ENCODE results near the gene ITGBL1. TPM values are rescaled to one million over a fixed set of nuclear protein-coding genes. Genes with fewer than 3 reads are reported as not detected.

ITGBL1 gene
- total RNA-seq, 4 donors from 2014 or later = 7.7 to 10.4 (median 9.2) TPM

DNA sequence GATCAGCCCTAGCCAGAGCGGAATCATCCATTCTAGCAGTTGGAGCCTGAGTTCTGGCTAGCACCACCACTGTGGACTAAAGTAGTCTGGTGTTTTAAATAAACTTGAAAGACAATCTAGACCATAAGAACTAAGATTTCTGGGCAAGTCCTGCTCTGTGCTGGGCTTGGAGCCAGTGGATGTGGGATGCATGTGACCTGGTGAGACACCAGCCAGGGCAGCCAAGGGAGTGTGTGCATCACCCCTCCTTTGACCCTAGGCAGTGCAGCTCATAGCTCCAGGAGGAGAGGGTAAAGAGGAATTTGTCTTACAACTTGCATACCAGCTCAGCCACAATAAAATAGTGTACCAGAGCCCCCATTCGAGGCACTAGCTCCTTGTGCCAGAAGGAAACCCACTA, 21.0 kb downstream of the ITGBL1 start:
- Histone ChIP-seq H3K4me1 (no peaks in the 10 kb centered on the region), H3K27me3 (no peaks in the 10 kb centered on the region), H3K9me3 (no peaks in the 10 kb centered on the region), H3K4me3 (no peak overlapping the region), H3K36me3 (no peaks in the 10 kb centered on the region), H3K27ac (peak overlapping the region; percentile 10)
- WGBS = 63% methylated on average over 2 of the region's 2 CpGs
- peak in 1 of 2 donors; percentile 67 for DNase-seq (ENCODE audit: low spot score in 2 of 2)
- no peak for TF ChIP-seq POLR2AphosphoS5 (IDR thresholded peaks at IDR 0.05)
- TF ChIP-seq EP300 (IDR thresholded peaks at IDR 0.05) = no peak
- TF ChIP-seq, protein P1, sequence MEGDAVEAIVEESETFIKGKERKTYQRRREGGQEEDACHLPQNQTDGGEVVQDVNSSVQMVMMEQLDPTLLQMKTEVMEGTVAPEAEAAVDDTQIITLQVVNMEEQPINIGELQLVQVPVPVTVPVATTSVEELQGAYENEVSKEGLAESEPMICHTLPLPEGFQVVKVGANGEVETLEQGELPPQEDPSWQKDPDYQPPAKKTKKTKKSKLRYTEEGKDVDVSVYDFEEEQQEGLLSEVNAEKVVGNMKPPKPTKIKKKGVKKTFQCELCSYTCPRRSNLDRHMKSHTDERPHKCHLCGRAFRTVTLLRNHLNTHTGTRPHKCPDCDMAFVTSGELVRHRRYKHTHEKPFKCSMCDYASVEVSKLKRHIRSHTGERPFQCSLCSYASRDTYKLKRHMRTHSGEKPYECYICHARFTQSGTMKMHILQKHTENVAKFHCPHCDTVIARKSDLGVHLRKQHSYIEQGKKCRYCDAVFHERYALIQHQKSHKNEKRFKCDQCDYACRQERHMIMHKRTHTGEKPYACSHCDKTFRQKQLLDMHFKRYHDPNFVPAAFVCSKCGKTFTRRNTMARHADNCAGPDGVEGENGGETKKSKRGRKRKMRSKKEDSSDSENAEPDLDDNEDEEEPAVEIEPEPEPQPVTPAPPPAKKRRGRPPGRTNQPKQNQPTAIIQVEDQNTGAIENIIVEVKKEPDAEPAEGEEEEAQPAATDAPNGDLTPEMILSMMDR (IDR thresholded peaks at IDR 0.05) = no peak
- TF ChIP-seq POLR2A (IDR thresholded peaks at IDR 0.05) = no peak

DNA sequence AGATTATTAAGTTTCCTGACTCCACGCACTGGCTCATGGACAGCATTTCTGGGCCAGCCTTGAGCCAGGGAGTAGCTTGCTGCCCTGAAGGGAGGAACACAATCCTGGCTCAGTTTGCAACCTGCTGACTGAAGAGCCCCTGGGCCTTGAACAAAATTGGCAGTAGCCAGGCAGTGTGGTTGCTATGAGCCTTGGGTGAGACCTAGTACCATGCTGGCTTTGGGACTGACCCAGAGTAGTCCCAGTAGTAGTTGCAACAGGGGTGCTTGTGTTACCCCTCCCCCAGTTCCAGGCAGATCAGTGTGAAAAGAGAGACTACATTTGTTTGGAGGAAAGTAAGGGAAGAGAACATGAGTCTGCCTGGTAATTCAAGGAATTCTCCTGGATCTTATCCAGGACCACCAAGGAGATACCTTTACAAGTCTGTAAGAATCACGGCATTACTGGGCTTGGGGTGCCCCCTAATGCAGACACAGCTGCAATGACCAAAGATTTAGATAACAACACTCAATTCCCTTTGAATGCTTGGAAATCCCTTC, 22.0 kb downstream of the ITGBL1 start:
- H3K9me3 ChIP-seq = no peaks in the 10 kb centered on the region
- 35% methylated on average over 2 of the region's 2 CpGs for WGBS
- H3K27ac ChIP-seq = no peak overlapping the region
- no peaks in the 10 kb centered on the region for H3K36me3 ChIP-seq
- TF ChIP-seq, protein P1 (IDR thresholded peaks at IDR 0.05) = no peak
- no peak for TF ChIP-seq EP300 (IDR thresholded peaks at IDR 0.05)
- no peak for TF ChIP-seq POLR2AphosphoS5 (IDR thresholded peaks at IDR 0.05)
- no peak for TF ChIP-seq POLR2A (IDR thresholded peaks at IDR 0.05)
- H3K4me3 ChIP-seq = no peak overlapping the region
- H3K4me1 ChIP-seq = no peaks in the 10 kb centered on the region
- H3K27me3 ChIP-seq = no peaks in the 10 kb centered on the region
- no peak for DNase-seq (ENCODE audit: low spot score in 2 of 2)

DNA sequence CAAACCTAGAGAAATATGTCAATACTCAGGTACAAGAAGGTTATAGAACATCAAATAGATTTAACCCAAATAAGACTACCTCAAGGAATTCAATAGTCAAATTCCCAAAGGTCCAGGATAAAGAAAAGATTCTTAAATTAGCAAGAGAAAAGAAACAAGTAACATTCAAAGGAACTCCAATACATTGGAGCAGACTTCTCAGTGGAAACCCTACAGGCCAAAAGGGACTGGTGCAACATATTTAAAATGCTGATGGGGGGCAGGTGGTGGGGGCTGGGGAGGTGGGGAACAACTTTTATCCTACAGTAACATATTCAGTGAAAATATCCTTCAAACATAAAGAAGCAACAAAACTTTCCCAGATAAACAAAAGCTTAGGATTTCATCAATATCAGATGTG, 23.1 kb downstream of the ITGBL1 start:
- no peaks in the 10 kb centered on the region for H3K36me3 ChIP-seq
- no peaks in the 10 kb centered on the region for H3K9me3 ChIP-seq
- H3K27ac ChIP-seq = no peak overlapping the region
- DNase-seq (ENCODE audit: low spot score in 2 of 2) = no peak
- no peak overlapping the region for H3K4me3 ChIP-seq
- no peak for TF ChIP-seq POLR2A (IDR thresholded peaks at IDR 0.05)
- TF ChIP-seq EP300 (IDR thresholded peaks at IDR 0.05) = no peak
- no peak for TF ChIP-seq POLR2AphosphoS5 (IDR thresholded peaks at IDR 0.05)
- TF ChIP-seq, protein P1 (IDR thresholded peaks at IDR 0.05) = no peak
- no peaks in the 10 kb centered on the region for H3K27me3 ChIP-seq
- no peaks in the 10 kb centered on the region for H3K4me1 ChIP-seq

DNA sequence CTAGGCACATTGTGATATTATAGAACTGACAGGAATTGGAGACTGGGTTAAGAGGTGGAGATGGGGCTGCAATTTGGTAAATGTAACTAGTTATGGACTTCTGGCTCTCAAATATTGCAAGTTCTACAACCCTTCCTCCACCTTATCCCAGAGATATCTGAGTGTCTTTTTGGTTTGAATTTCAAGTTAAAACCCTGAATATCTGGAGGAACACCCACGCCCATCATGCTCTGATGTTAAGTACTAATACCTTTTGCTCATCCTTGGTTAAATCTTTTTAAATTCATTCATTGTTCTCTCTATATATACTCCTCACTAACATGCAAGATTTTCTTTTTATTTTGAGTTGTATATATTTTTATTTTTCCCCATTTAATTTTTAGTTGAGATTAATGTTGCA, 28.9 kb downstream of the ITGBL1 start:
- TF ChIP-seq POLR2AphosphoS5 (IDR thresholded peaks at IDR 0.05) (no peak), EP300 (IDR thresholded peaks at IDR 0.05) (no peak), POLR2A (IDR thresholded peaks at IDR 0.05) (no peak)
- TF ChIP-seq, protein P1 (IDR thresholded peaks at IDR 0.05) = no peak
- no peak overlapping the region for H3K4me3 ChIP-seq
- WGBS = 73% methylated on average over 1 of the region's 1 CpG
- no peaks in the 10 kb centered on the region for H3K4me1 ChIP-seq
- H3K9me3 ChIP-seq = no peaks in the 10 kb centered on the region
- DNase-seq (ENCODE audit: low spot score in 2 of 2) = no peak
- no peak overlapping the region for H3K27ac ChIP-seq
- H3K27me3 ChIP-seq = no peaks in the 10 kb centered on the region
- no peaks in the 10 kb centered on the region for H3K36me3 ChIP-seq

DNA sequence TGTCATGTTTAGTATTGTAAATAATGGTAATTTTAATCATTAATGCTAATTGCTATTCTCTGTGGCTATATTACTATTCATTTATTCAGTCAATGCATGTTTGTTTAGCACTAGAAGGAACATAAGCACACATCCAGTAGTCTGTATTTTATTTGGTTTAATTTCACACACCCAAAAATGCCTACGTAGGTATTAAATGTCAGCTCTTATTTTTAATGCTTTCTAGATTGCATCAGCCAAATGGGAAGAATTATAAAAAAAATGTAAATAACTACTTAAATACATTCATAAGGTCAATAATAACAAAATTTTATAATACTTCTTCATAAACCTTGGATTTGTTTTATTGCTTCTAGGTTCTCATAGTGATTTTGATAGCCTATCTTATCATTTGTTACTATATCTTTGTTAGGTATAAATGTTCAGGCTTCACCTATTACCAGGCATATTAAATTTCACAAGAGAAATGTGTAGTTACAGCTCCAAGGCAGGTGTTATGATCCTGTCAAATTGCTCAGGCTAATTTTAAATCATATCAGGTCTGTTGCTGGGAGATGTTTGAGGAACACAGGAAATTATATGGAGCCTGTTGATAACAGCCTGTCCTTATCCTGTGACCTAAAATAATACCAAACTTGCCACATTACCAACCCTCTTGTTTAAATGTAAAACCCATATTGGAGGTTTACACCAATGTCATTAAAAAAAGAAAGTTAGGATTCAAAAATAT, 34.4 kb downstream of the ITGBL1 start:
- DNase-seq (ENCODE audit: low spot score in 2 of 2) = no peak
- Histone ChIP-seq H3K27ac (no peak overlapping the region), H3K36me3 (no peaks in the 10 kb centered on the region), H3K4me1 (no peaks in the 10 kb centered on the region), H3K4me3 (no peak overlapping the region), H3K9me3 (no peaks in the 10 kb centered on the region), H3K27me3 (no peaks in the 10 kb centered on the region)
- TF ChIP-seq, protein P1 (IDR thresholded peaks at IDR 0.05) = no peak
- TF ChIP-seq POLR2AphosphoS5 (IDR thresholded peaks at IDR 0.05) (no peak), EP300 (IDR thresholded peaks at IDR 0.05) (no peak), POLR2A (IDR thresholded peaks at IDR 0.05) (no peak)
- 58% methylated on average over 1 of the region's 1 CpG for WGBS

Measured in suprapubic skin (tissue), 4 donors.